CD4-positive, alpha-beta T cell treated with Interleukin-10 for 1 hour (primary cell): Measurements from ENCODE around the gene RFX4.
"Not testable (repeated sequence)": the region's sequence is repeated elsewhere in the genome, so short reads cannot be mapped to it uniquely, and the experiment has no call there.

Experiments
- DNase-seq: peaks from one replicate; pipeline ENCODE4 v3.0.0-alpha.2; 2020

The RFX4 gene

GRCh38 chr12:106647793-106648514 is 65.2 kb downstream of the RFX4 start:
- no peak for DNase-seq

- no peak for DNase-seq
These were observed 65.9 kb downstream of the RFX4 start for GRCh38 chr12:106648736-106649135.

DNA sequence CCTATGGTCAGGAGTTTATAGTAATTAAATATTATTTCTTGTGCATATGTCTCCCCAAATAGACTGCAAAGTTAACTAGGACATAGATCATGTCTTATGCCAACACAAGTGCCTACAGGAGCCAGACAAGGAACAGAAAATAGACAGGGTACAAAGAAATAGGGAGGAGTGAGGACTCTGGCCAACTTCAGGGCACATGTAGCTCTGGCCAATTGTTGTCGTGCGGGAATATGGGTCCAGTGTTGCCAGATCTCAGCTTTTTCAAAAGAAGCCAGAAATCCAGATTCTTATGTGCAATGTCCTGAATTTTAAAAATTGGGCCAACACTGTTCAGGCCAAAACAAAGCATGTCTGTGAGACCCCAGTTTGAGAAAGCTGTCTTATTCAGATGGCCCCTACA is 68.7 kb downstream of the RFX4 start:
- no peak for DNase-seq

GRCh38 chr12:106652510-106653015 is 69.8 kb downstream of the RFX4 start:
- no peak for DNase-seq

GRCh38 chr12:106655577-106655976 is 72.8 kb downstream of the RFX4 start:
- DNase-seq = no peak

DNA sequence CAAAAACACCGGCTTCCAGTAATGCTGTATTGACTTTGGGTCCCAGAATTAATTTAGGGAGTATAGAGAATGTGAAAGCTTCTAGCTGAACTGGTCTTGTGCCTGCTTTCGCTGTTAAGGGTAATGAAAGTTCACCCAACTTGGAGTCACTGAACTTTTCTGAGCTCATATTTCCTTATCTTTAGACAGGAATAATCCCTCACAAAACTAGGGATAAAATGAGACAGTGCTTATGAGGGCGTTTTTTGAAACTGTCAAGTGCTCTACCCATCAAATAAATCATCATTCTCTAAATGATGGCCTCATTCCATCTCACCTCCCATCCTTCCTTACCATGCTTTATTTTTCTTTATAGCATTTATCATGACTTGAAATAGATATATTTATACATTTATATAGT is 74.7 kb downstream of the RFX4 start:
- no peak for DNase-seq

- DNase-seq = no peak
These were observed 80.6 kb downstream of the RFX4 start for GRCh38 chr12:106663385-106663784.

- DNase-seq = no peak
These were observed 86.4 kb downstream of the RFX4 start for GRCh38 chr12:106669216-106669615.

DNA sequence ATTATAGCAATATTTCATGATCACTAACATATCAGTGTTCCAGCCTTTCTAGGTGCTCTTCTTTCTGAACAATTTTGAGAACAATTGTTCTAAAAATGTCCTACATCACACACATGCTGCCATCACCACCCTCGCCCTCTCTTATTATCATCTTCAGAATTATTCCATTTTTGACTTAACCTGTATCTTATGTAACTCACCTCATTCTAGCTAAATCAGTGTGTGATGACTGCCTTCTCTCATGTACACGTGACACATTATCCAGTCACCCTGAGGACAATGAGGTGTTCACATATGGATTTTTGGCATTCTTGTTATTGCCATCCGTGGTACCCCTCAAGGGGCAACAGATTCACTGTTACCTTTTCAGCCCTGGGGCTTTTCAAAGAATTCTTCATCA is 87.3 kb downstream of the RFX4 start:
- no peak for DNase-seq

- no peak for DNase-seq
These were observed 89.0 kb downstream of the RFX4 start for GRCh38 chr12:106671840-106672239.

GRCh38 chr12:106672314-106673025 is 89.7 kb downstream of the RFX4 start:
- no peak for DNase-seq

- no peak for DNase-seq
These were observed 90.3 kb downstream of the RFX4 start for GRCh38 chr12:106673141-106673540.

DNA sequence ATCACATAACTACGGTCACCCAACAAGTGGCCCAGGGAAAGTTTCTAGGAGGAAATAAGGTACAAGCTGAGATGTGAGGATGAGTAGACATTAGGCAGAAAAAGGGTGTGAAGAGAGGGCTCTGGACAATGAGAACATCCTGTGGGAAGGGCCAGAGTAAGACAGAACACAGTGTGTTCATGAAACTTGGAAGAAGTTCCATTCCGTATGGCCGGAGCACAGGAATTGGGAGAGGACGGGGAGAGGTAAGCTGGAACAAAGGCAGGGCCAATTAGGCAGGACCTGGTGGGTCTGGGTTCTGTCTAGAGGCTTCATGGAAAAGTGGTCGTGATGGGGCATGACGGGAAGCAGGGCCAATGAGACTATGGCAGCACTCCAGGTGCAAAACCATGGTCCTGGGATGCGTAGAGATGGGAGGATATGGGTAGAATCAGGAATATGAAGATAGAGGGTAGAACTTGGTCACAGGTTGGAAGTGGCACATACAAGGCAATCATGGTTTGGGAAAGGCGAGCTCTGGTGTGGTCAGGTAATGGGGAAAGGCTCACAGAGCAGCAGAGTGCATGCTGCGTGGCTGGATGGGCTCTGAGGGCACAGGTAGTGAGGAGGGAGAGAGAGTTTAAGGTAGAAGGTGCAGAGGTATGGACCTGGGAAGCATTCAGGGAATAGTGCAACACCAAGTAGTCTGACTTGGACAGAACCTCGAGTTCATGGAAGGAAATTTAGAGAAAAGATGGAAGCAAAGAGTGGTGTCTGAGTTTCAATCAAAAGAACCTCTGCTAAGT is 93.0 kb downstream of the RFX4 start:
- no peak for DNase-seq

GRCh38 chr12:106679574-106679973 is 96.8 kb downstream of the RFX4 start:
- no peak for DNase-seq

- no peak for DNase-seq
These were observed 97.5 kb downstream of the RFX4 start for GRCh38 chr12:106680280-106680679.

- no peak for DNase-seq
These were observed 98.4 kb downstream of the RFX4 start for GRCh38 chr12:106681210-106681609.

GRCh38 chr12:106682594-106683234 is 99.9 kb downstream of the RFX4 start:
- peak; percentile 15 for DNase-seq

- DNase-seq = no peak
These were observed 101.7 kb downstream of the RFX4 start for GRCh38 chr12:106684497-106684896.

DNA sequence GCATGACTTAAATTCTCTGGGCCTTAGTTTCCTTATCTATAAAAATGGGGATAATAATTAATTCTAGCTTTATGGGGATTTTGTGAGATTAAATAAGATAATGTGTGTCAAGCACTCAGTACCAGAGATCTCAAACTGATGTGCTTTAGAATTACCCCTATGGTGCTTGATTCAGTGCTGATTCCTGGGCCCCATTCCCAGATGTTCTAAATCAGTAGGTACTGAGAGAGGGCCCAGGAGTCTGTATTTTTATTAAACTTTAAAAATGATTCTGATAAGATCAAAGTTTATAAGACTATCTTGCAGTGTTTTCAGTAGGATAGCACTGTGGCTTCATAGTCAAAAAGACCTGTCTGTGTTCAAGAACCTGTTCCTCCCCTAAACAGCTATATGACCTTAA is 102.6 kb downstream of the RFX4 start:
- DNase-seq = no peak

- DNase-seq = no peak
These were observed 104.9 kb downstream of the RFX4 start for GRCh38 chr12:106687672-106688071.

DNA sequence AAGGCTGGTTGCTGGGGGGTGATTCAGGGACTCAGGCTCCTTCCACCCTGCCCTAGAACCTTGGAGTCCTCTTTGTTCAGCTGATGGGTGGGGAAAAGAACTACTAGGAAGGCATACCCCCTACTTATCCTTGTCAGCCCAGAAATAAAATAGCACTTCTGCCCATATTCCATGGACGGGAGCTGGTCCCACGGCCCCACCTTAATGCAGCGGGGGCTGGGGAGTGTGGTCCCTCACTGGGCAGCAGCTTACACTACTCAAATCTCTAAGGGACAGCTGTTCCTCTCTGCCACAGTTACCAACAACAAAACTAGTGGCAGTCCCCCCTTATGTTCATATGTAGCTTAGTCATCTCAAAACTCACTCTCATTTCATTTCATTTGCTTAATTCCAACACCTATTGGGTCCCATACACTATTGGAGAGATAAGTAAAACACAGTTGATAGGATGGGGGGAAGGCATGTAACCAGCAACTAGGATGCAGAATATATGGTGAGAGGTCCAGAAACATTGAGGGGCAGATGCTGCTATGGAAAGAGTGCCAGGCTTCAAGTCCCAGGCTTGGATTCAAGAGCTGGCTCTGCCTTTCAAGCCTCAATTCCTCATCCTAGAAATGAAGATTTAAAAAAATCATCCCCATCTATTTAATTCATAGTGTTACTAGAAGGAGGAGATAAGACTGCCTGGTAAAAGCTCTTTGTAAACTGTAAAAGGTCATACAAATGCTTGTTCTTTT is 107.9 kb downstream of the RFX4 start:
- no peak for DNase-seq

- not testable (repeated sequence) for DNase-seq
These were observed 109.2 kb downstream of the RFX4 start for GRCh38 chr12:106692033-106692432.
